Measurements from ENCODE around the gene GTF2IRD1.

GRCh38 chr7:74478671-74479065 lies 25.0 kb downstream of the GTF2IRD1 start:
- TF ChIP-seq, protein P1, sequence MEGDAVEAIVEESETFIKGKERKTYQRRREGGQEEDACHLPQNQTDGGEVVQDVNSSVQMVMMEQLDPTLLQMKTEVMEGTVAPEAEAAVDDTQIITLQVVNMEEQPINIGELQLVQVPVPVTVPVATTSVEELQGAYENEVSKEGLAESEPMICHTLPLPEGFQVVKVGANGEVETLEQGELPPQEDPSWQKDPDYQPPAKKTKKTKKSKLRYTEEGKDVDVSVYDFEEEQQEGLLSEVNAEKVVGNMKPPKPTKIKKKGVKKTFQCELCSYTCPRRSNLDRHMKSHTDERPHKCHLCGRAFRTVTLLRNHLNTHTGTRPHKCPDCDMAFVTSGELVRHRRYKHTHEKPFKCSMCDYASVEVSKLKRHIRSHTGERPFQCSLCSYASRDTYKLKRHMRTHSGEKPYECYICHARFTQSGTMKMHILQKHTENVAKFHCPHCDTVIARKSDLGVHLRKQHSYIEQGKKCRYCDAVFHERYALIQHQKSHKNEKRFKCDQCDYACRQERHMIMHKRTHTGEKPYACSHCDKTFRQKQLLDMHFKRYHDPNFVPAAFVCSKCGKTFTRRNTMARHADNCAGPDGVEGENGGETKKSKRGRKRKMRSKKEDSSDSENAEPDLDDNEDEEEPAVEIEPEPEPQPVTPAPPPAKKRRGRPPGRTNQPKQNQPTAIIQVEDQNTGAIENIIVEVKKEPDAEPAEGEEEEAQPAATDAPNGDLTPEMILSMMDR (conservative IDR thresholded peaks at IDR 0.05; ENCODE audit: low read depth, low read length) = no peak
- TF ChIP-seq SMC3 (IDR thresholded peaks at IDR 0.05; ENCODE audit: low read depth, low read length) (no peak), POLR2A (IDR thresholded peaks at IDR 0.05; ENCODE audit: low read depth, low read length) (no peak; the same call in 1 of the 2 replicates), MXI1 (IDR thresholded peaks at IDR 0.05; ENCODE audit: borderline replicate concordance, low read depth, low read length) (no peak), MAFK (IDR thresholded peaks at IDR 0.05; ENCODE audit: low read depth, low read length) (no peak), RCOR1 (IDR thresholded peaks at IDR 0.05; ENCODE audit: insufficient replicate concordance, low read length) (no peak), USF2 (IDR thresholded peaks at IDR 0.05; ENCODE audit: low read depth, low read length) (no peak)

All from IMR-90 (cell line).